GM21447 (cell line): ENCODE results near the gene ARHGAP10.

Experiments used
- ATAC-seq: cut with Tn5 transposase; IDR thresholded peaks from one replicate; pipeline ENCODE4 v1.9.1; 2021; ENCODE audit not compliant: unreplicated experiment

Gene ARHGAP10

DNA sequence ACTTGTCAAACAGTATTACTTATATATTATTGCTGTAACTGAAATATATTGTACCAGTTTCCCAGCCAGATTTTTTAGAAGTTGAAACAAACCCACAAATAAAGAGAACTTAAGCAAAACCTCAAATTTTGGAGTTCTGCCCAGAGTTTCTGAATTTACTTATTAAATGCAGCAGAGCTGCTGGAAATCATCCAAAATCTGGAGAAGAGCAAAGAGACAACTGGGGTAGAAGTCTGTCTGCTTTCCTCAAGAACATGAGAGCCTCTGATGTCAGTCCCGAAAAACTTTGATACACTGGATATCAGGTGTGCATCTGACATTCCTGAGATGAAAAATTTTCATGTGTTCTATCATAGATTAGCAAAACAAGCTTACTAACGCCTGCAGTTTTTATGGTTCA is 384.4 kb downstream of the ARHGAP10 start:
- no peak for ATAC-seq

DNA sequence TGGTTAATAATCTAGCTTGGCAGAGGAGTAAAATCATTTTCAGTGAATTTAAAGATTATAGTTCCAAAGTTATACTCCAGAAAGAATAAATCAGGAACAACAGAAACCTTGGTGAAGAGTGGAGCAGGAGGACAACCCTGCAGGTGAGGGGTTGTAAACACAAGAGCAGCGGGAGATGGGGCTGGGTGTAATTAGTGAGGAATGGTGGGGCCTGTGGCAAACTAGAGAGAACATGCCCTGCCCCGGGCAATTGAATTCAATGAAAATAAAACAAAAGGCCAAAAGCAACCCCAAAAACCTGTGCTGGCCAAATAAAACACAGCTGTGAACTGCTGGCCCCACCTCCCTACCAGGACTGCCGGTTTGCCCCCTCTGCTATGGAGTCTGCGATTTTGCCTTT is 385.1 kb downstream of the ARHGAP10 start:
- no peak for ATAC-seq

DNA sequence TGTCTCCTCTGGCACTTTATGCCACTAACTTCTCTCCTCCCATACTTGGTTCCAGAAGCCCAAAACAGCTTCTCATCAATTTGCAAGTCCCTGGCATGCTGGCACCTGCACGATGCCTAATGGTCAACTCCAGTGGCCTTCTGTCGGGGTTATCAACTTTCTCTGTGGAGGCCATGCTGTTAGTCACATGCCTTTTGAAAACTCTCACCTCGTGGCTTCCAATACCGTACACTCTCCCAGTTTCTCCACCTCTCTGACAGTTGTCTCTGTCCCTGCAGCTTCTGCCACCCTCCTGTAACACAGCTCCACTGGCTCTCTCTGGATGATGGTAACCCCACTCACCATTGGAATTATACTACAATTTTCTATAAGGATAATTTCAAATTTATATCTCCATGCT is 386.3 kb downstream of the ARHGAP10 start:
- ATAC-seq = no peak

DNA sequence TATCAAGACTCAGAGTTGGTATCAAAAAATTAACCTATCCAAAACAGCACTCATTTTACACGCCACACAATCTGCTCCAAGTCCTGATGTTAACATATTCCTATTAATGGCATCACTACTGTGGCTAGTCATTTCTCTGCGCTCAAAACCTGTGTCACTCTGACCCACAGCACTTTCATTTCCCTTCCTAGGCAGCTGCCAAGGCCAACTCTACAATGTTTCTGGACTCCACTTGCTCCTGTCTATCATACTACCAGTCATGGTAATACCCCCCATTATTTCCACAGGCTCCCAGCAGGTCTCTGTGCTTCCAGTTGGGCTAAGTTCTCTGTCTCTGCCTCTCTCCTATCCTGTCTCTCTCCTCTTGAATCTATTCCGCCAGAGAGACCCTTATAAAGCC is 386.7 kb downstream of the ARHGAP10 start:
- ATAC-seq = no peak

DNA sequence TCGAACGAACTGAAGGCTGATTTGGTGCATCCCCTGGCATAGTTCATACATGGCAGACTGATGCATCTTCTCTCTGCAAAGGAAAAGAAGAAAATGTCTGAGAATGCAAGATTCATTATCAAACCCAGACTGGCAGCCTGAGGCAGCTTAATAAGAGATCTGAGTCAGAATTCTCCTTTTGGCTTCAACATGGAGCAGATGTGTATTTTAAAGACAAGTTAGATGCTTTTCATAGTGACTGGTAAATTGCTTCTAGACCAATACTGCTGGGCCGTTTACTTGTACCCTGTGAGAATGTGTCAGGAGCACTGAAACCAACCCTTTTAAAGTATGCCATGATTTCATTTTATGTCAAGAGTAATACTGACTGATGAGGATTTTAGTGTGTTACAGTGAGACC is 388.3 kb downstream of the ARHGAP10 start:
- ATAC-seq = no peak
